Colonic mucosa (tissue), 4 donors: ENCODE data around the gene MYO7B. TPM values are rescaled to one million over a fixed set of nuclear protein-coding genes. Genes with fewer than 3 reads are reported as not detected.
"Not testable (repeated sequence)": the region's sequence is repeated elsewhere in the genome, so short reads cannot be mapped to it uniquely, and the experiment has no call there.

Experiments used
- DNase-seq: peaks from one replicate; pipeline ENCODE4 v3.0.0-alpha.2; 2020
- H3K27ac ChIP-seq: fragments of 200-600 bp; one replicate; pipeline ENCODE4 v1.8.0; 2021
- H3K27me3 ChIP-seq: fragments of 200-600 bp; one replicate; pipeline ENCODE4 v1.8.0; 2021
- H3K36me3 ChIP-seq: fragments of 200-600 bp; one replicate; pipeline ENCODE4 v1.8.0; 2021
- H3K4me1 ChIP-seq: fragments of 200-600 bp; one replicate; pipeline ENCODE4 v1.8.0; 2021; ENCODE audit warnings: mild to moderate bottlenecking
- H3K4me3 ChIP-seq: fragments of 200-600 bp; one replicate; pipeline ENCODE4 v1.8.0; 2021
- H3K9ac ChIP-seq, 2 donors: one replicate each; pipeline ENCODE4 v1.7.0; 2013; ENCODE audit warnings: control low read depth in 2 of 2, low read depth in 2 of 2, low read length in 2 of 2
- H3K9me3 ChIP-seq: fragments of 200-600 bp; one replicate; pipeline ENCODE4 v1.8.0; 2021
- CTCF ChIP-seq: fragments of 200-600 bp; IDR thresholded peaks from one replicate; pipeline ENCODE4 v1.8.0; 2022; ENCODE audit warnings: antibody characterized with exemption, mild to moderate bottlenecking
- intact Hi-C: fragments of 100-400 bp; cut with DNase I; formaldehyde crosslinking; loops from one replicate; pipeline ENCODE4 v1.14.1; 2022
- total RNA-seq, 2 donors: library from RNA; stranded (reverse); fragmentation: NEBNext Ultra II Directional in 1 of 2; extraction: Animal tissue kit (Norgen Biotek cat#: 25700) in 1 of 2; gene quantifications; one replicate each; pipeline ENCODE4 v1.2.1, GENCODE V29; 2021
- donor health status: healthy.
- donor health status: DM: no; HTN: no; CAD: no.
- donor health status: DM: no; HTN: no; CAD: no.

Gene MYO7B
- total RNA-seq, 2 donors from 2014 or later, result 159 to 218 TPM

DNA sequence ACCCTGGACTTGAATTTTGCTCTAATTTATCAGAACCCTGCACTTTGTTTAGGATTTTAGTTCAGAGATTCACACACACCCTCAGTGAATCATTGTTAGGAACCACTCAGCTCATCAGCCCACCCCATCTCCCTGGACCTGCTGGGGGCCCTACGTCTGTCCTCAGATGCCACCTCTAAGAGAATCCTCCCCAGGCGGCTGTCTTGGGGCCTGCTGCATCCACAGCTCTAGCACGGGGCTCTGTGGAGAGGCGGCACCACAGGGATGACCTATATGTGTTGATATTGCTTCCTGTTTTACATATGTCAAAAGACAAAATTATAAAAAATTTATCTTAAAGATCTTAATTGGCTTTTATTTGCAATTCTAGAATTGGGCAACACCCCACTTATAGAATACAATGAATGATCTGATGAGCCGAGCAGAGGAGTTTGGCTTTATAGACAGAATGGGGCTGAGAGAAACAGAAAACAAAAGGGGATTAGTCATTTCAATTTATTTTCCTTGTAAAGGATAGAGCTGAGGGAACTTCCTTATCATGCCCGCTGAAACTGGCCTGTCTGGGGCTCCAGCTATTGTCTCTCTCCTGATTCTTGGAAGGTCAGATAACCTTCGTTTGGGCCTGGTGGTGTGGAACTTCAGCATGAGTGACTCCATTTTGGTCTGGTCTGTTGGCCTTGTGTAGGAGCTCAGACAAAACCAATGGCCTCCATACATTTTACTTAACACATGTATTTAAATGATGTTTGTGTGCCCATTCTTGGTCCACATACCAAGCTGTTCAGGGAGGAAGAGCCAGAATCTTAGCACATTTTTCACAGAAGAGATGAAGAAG is 1.4 kb downstream of the MYO7B start:
- Histone ChIP-seq H3K9ac (peak overlapping the region; percentile 70 to 94), H3K36me3 (no peaks in the 10 kb centered on the region), H3K27me3 (no peaks in the 10 kb centered on the region), H3K4me1 (peaks cover 3% of the 10 kb centered on the region), H3K9me3 (no peaks in the 10 kb centered on the region), H3K4me3 (peak overlapping the region; percentile 46), H3K27ac (peak overlapping the region; percentile 93)
- TF ChIP-seq CTCF, result no peak
- intact Hi-C loops, result no loop called here
- no peak for DNase-seq

GRCh38 chr2:127537644-127538043 is 2.2 kb downstream of the MYO7B start:
- no peak for DNase-seq
- peaks cover 7% of the 10 kb centered on the region for H3K4me1 ChIP-seq
- H3K36me3 ChIP-seq, result no peaks in the 10 kb centered on the region
- H3K27ac ChIP-seq, result no peak overlapping the region
- intact Hi-C loops, result no loop called here
- TF ChIP-seq CTCF, result no peak
- no peak overlapping the region for H3K4me3 ChIP-seq
- no peaks in the 10 kb centered on the region for H3K27me3 ChIP-seq
- H3K9ac ChIP-seq, result peak overlapping the region in 1 of 2 donors; percentile 94
- H3K9me3 ChIP-seq, result no peaks in the 10 kb centered on the region

DNA sequence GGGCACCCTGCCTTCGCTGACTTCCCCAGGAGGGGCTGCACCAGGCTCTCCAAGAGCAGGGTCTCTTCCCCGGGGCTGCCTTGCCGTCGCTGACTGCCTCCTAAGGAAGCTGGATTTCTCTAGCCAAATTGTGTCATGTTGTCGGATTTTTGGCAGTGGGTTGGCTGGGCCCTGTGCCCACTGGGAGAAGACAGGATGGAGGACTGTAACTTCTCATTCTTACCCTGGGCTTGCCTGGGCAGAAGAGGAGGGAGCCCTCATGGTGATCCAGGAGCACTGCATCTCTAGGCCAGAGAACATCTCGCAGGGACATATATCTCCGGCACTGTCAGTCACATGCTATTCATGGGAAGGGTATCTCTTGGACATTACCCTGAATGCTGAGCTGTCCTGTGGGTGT is 6.3 kb downstream of the MYO7B start:
- no peak for TF ChIP-seq CTCF
- intact Hi-C loops, result no loop called here
- H3K27me3 ChIP-seq, result no peaks in the 10 kb centered on the region
- no peak for DNase-seq
- peak overlapping the region; percentile 12 to 48 for H3K9ac ChIP-seq
- H3K9me3 ChIP-seq, result no peaks in the 10 kb centered on the region
- H3K4me1 ChIP-seq, result peaks cover 11% of the 10 kb centered on the region
- no peaks in the 10 kb centered on the region for H3K36me3 ChIP-seq
- H3K27ac ChIP-seq, result peak overlapping the region; percentile 67
- H3K4me3 ChIP-seq, result no peak overlapping the region

- no peaks in the 10 kb centered on the region for H3K36me3 ChIP-seq
- no peak for DNase-seq
- H3K27me3 ChIP-seq, result no peaks in the 10 kb centered on the region
- no peak for TF ChIP-seq CTCF
- H3K9ac ChIP-seq, result peak overlapping the region in 1 of 2 donors; percentile 48
- H3K4me3 ChIP-seq, result no peak overlapping the region
- intact Hi-C loops, result no loop called here
- H3K4me1 ChIP-seq, result peaks cover 11% of the 10 kb centered on the region
- H3K9me3 ChIP-seq, result no peaks in the 10 kb centered on the region
- peak overlapping the region; percentile 67 for H3K27ac ChIP-seq
Observed at GRCh38 chr2:127542231-127542630, 6.7 kb downstream of the MYO7B start.

GRCh38 chr2:127543013-127543501 is 7.6 kb downstream of the MYO7B start:
- intact Hi-C loops, H3K9me3 ChIP-seq, H3K27me3 ChIP-seq, DNase-seq, H3K36me3 ChIP-seq, H3K4me3 ChIP-seq: not testable (repeated sequence)
- Histone ChIP-seq H3K27ac (peak overlapping the region; percentile 67), H3K4me1 (peaks cover 11% of the 10 kb centered on the region), H3K9ac (peak overlapping the region in 1 of 2 donors; percentile 51)

DNA sequence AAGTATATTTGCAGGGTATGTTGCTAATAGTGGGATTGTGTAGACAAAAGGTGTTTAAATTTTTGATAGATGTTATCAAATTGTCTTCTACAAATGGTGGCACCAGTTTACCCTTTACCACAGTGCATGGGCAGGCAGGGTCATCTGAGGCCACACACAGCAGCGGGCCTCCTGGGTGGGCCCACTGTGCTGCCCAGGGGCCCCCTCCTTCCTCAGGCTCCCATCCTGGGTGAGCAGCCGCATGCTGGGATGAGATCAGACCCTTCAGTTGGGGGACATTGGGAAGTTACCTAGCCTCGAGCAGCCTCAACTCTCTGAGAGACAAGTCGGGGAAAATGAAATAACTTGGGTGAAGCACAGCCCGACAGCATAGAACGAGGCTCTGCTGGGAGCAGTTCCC is 9.7 kb downstream of the MYO7B start:
- no peak for DNase-seq
- Histone ChIP-seq H3K36me3 (no peaks in the 10 kb centered on the region), H3K9ac (no peak overlapping the region), H3K4me1 (peaks cover 11% of the 10 kb centered on the region), H3K9me3 (no peaks in the 10 kb centered on the region), H3K27me3 (no peaks in the 10 kb centered on the region), H3K27ac (no peak overlapping the region), H3K4me3 (no peak overlapping the region)
- TF ChIP-seq CTCF, result no peak
- intact Hi-C loops, result no loop called here
